Muscle layer of colon (tissue), 2 donors: ENCODE results near the gene GASK1B.
A peak's percentile ranks its signal among the peaks of the same experiment; 100 is the strongest.

Experiments
- H3K27ac ChIP-seq: one replicate; pipeline ENCODE4 v1.7.0; 2013; ENCODE audit warnings: low read depth, mild to moderate bottlenecking, low read length, moderate library complexity
- H3K27me3 ChIP-seq, 2 donors: one replicate each; pipeline ENCODE4 v1.7.0; 2013; ENCODE audit warnings: low read length in 2 of 2, mild to moderate bottlenecking in 2 of 2; ENCODE audit not compliant: insufficient read depth in 2 of 2, control insufficient read depth in 1 of 2
- H3K36me3 ChIP-seq: one replicate; pipeline ENCODE4 v1.7.0; 2013; ENCODE audit warnings: mild to moderate bottlenecking, low read length; ENCODE audit not compliant: insufficient read depth
- H3K4me1 ChIP-seq: one replicate; pipeline ENCODE4 v1.7.0; 2013; ENCODE audit warnings: mild to moderate bottlenecking, low read length; ENCODE audit not compliant: insufficient read depth
- H3K4me3 ChIP-seq, 2 donors: one replicate each; pipeline ENCODE4 v1.7.0; 2013; ENCODE audit warnings: low read length in 2 of 2, low read depth in 1 of 2, mild to moderate bottlenecking in 1 of 2, moderate library complexity in 1 of 2
- H3K9ac ChIP-seq: one replicate; pipeline ENCODE4 v1.7.0; 2013; ENCODE audit warnings: low read length
- H3K9me3 ChIP-seq: one replicate; pipeline ENCODE4 v1.7.0; 2013; ENCODE audit warnings: mild to moderate bottlenecking, low read length
- donor health status: abdominal sarcoma.
- donor health status: Adenocarcinoma of cecum.

Gene GASK1B

GRCh38 chr4:158162631-158163030 lies 10.2 kb downstream of the GASK1B start:
- Histone ChIP-seq H3K27ac (no peak overlapping the region), H3K4me1 (peaks cover 75% of the 10 kb centered on the region), H3K9ac (no peak overlapping the region), H3K36me3 (no peaks in the 10 kb centered on the region), H3K4me3 (no peak overlapping the region), H3K27me3 (no peaks in the 10 kb centered on the region), H3K9me3 (no peaks in the 10 kb centered on the region)

GRCh38 chr4:158161551-158162354 lies 11.1 kb downstream of the GASK1B start:
- Histone ChIP-seq H3K9ac (no peak overlapping the region), H3K27me3 (no peaks in the 10 kb centered on the region), H3K4me1 (peaks cover 78% of the 10 kb centered on the region), H3K4me3 (peak overlapping the region in 1 of 2 donors; percentile 36), H3K9me3 (no peaks in the 10 kb centered on the region), H3K36me3 (no peaks in the 10 kb centered on the region), H3K27ac (peak overlapping the region; percentile 31)

- H3K4me3 ChIP-seq = no peak overlapping the region
- no peak overlapping the region for H3K27ac ChIP-seq
- no peaks in the 10 kb centered on the region for H3K27me3 ChIP-seq
- H3K9me3 ChIP-seq = no peaks in the 10 kb centered on the region
- no peak overlapping the region for H3K9ac ChIP-seq
- H3K36me3 ChIP-seq = peaks cover 4% of the 10 kb centered on the region
- peaks cover 64% of the 10 kb centered on the region for H3K4me1 ChIP-seq
These were observed 13.1 kb downstream of the GASK1B start for GRCh38 chr4:158159718-158160094.

GRCh38 chr4:158159054-158159717 lies 13.6 kb downstream of the GASK1B start:
- Histone ChIP-seq H3K9ac (no peak overlapping the region), H3K27me3 (no peaks in the 10 kb centered on the region), H3K4me3 (no peak overlapping the region), H3K9me3 (no peaks in the 10 kb centered on the region), H3K4me1 (peaks cover 59% of the 10 kb centered on the region), H3K27ac (no peak overlapping the region), H3K36me3 (peaks cover 4% of the 10 kb centered on the region)

- Histone ChIP-seq H3K9me3 (no peaks in the 10 kb centered on the region), H3K36me3 (peaks cover 4% of the 10 kb centered on the region), H3K9ac (no peak overlapping the region), H3K27ac (no peak overlapping the region), H3K27me3 (no peaks in the 10 kb centered on the region), H3K4me3 (no peak overlapping the region), H3K4me1 (peaks cover 44% of the 10 kb centered on the region)
These were observed 15.4 kb downstream of the GASK1B start for GRCh38 chr4:158157412-158157811.

- H3K4me1 ChIP-seq = peaks cover 31% of the 10 kb centered on the region
- H3K27me3 ChIP-seq = no peaks in the 10 kb centered on the region
- H3K27ac ChIP-seq = no peak overlapping the region
- no peaks in the 10 kb centered on the region for H3K9me3 ChIP-seq
- H3K9ac ChIP-seq = no peak overlapping the region
- no peak overlapping the region for H3K4me3 ChIP-seq
- H3K36me3 ChIP-seq = peaks cover 13% of the 10 kb centered on the region
These were observed 17.0 kb downstream of the GASK1B start for GRCh38 chr4:158155656-158156356.

GRCh38 chr4:158147151-158147550 lies 25.7 kb downstream of the GASK1B start:
- no peaks in the 10 kb centered on the region for H3K4me1 ChIP-seq
- no peak overlapping the region for H3K27ac ChIP-seq
- H3K27me3 ChIP-seq = no peaks in the 10 kb centered on the region
- H3K9me3 ChIP-seq = no peaks in the 10 kb centered on the region
- H3K4me3 ChIP-seq = no peak overlapping the region
- peaks cover 9% of the 10 kb centered on the region for H3K36me3 ChIP-seq
- no peak overlapping the region for H3K9ac ChIP-seq

- Histone ChIP-seq H3K9ac (no peak overlapping the region), H3K4me3 (no peak overlapping the region), H3K4me1 (no peaks in the 10 kb centered on the region)
These were observed 26.1 kb downstream of the GASK1B start for GRCh38 chr4:158146736-158147135.

GRCh38 chr4:158139086-158139485 lies 33.7 kb downstream of the GASK1B start:
- Histone ChIP-seq H3K27me3 (no peaks in the 10 kb centered on the region), H3K9me3 (no peaks in the 10 kb centered on the region), H3K4me3 (peak overlapping the region in 1 of 2 donors; percentile 29), H3K36me3 (no peaks in the 10 kb centered on the region), H3K4me1 (peaks cover 11% of the 10 kb centered on the region), H3K9ac (no peak overlapping the region), H3K27ac (no peak overlapping the region)

More at GRCh38 chr4:158146736-158147135, 26.1 kb downstream of the GASK1B start:
- Histone ChIP-seq H3K27ac (no peak overlapping the region), H3K27me3 (no peaks in the 10 kb centered on the region), H3K9me3 (no peaks in the 10 kb centered on the region), H3K36me3 (peaks cover 6% of the 10 kb centered on the region)

- H3K4me1 ChIP-seq = peaks cover 10% of the 10 kb centered on the region
- H3K9ac ChIP-seq = no peak overlapping the region
- H3K27me3 ChIP-seq = no peaks in the 10 kb centered on the region
- no peaks in the 10 kb centered on the region for H3K9me3 ChIP-seq
- no peak overlapping the region for H3K4me3 ChIP-seq
- no peaks in the 10 kb centered on the region for H3K36me3 ChIP-seq
- H3K27ac ChIP-seq = no peak overlapping the region
These were observed 38.6 kb downstream of the GASK1B start for GRCh38 chr4:158134222-158134621.

- no peaks in the 10 kb centered on the region for H3K27me3 ChIP-seq
- peaks cover 4% of the 10 kb centered on the region for H3K36me3 ChIP-seq
- no peak overlapping the region for H3K9ac ChIP-seq
- H3K9me3 ChIP-seq = no peaks in the 10 kb centered on the region
- H3K27ac ChIP-seq = no peak overlapping the region
- peaks cover 6% of the 10 kb centered on the region for H3K4me1 ChIP-seq
- H3K4me3 ChIP-seq = no peak overlapping the region
These were observed 39.3 kb downstream of the GASK1B start for GRCh38 chr4:158133551-158133950.
